Choroid plexus epithelial cell (primary cell): ENCODE results near the gene CTBP2.
A peak's percentile ranks its signal among the peaks of the same experiment; 100 is the strongest.

Source experiments
- DNase-seq: peaks from one replicate; pipeline ENCODE4 v3.0.0-alpha.2; 2010; ENCODE audit warnings: low read depth
- H3K4me3 ChIP-seq: 2 replicates; pipeline ENCODE4 v1.5.1; 2011; ENCODE audit warnings: low read depth, mild to moderate bottlenecking, control low read depth, low read length, moderate library complexity
- CTCF ChIP-seq: conservative IDR thresholded peaks from 2 replicates; pipeline ENCODE4 v1.5.1; 2011; ENCODE audit warnings: low read depth, mild to moderate bottlenecking, control low read depth, inconsistent platforms, low read length, moderate library complexity

The CTBP2 gene

GRCh38 chr10:125049216-125049881 is 111.0 kb downstream of the CTBP2 start:
- no peak overlapping the region for H3K4me3 ChIP-seq
- peak; percentile 32 for DNase-seq
- TF ChIP-seq CTCF: no peak

GRCh38 chr10:125048094-125048864 is 112.1 kb downstream of the CTBP2 start:
- DNase-seq: peak; percentile 93
- H3K4me3 ChIP-seq: no peak overlapping the region

GRCh38 chr10:125043841-125044658 is 116.3 kb downstream of the CTBP2 start:
- peak; percentile 59 for DNase-seq
- no peak overlapping the region for H3K4me3 ChIP-seq
- TF ChIP-seq CTCF: no peak

More at GRCh38 chr10:125048094-125048864, 112.1 kb downstream of the CTBP2 start:
- TF ChIP-seq CTCF: peak; percentile 99

GRCh38 chr10:125041856-125042506 is 118.4 kb downstream of the CTBP2 start:
- no peak overlapping the region for H3K4me3 ChIP-seq
- no peak for TF ChIP-seq CTCF
- peak; percentile 40 for DNase-seq

- no peak for TF ChIP-seq CTCF
- no peak overlapping the region for H3K4me3 ChIP-seq
- no peak for DNase-seq
Measured at GRCh38 chr10:125039354-125039769, 121.0 kb downstream of the CTBP2 start.

GRCh38 chr10:125038637-125039036 is 121.7 kb downstream of the CTBP2 start:
- no peak overlapping the region for H3K4me3 ChIP-seq
- TF ChIP-seq CTCF: peak; percentile 34
- no peak for DNase-seq
